Panc1 (cell line): Measurements from ENCODE around the gene WDR93. TPM values are rescaled to one million over a fixed set of nuclear protein-coding genes. Genes with fewer than 3 reads are reported as not detected.

Experiments
- ATAC-seq: fragments of 200-7000 bp; cut with Tn5 transposase; 2 replicates; pipeline ENCODE4 v1.9.1; 2020; ENCODE audit warnings: mild to moderate bottlenecking, moderate library complexity
- BruUV-seq: library from RNA; stranded (reverse); fragments of 400-500 nt; replicated peaks from 2 replicates; lab custom pipeline; 2021; lab: Mats Ljungman, UMichigan
- CTCF ChIA-PET: fragments of 300-600 bp; sonication (Branson Sonifier 250); formaldehyde crosslinking; loops from one replicate; lab custom pipeline; 2022; ENCODE audit warnings: antibody characterized with exemption; lab: Charles Lee
- POLR2A ChIA-PET: fragments of 300-600 bp; sonication (Branson Sonifier 250); formaldehyde crosslinking; loops from one replicate; lab custom pipeline; 2022; ENCODE audit warnings: antibody characterized with exemption; lab: Charles Lee
- DNase-seq: peaks from one replicate; pipeline ENCODE4 v3.0.0-alpha.2; 2010; ENCODE audit warnings: low read depth, low spot score
- H3K27ac ChIP-seq: 2 replicates; pipeline ENCODE4 v1.5.1; 2011; ENCODE audit warnings: mild to moderate bottlenecking, low read length, inconsistent platforms
- H3K27me3 ChIP-seq: fragments of 200-500 bp; sonication (Bioruptor generic); 2 replicates; pipeline ENCODE4 v1.6.0; 2014; ENCODE audit warnings: low read length, inconsistent platforms; ENCODE audit not compliant: control insufficient read depth, insufficient read depth
- H3K36me3 ChIP-seq: fragments of 200-500 bp; sonication (Bioruptor generic); 2 replicates; pipeline ENCODE4 v1.5.1; 2014; ENCODE audit warnings: inconsistent platforms, mild to moderate bottlenecking, low read length, moderate library complexity; ENCODE audit not compliant: control insufficient read depth, insufficient read depth
- H3K4me1 ChIP-seq: 2 replicates; pipeline ENCODE4 v1.5.1; 2011; ENCODE audit warnings: inconsistent platforms, mild to moderate bottlenecking, low read length, moderate library complexity; ENCODE audit not compliant: control insufficient read depth, insufficient read depth
- H3K4me3 ChIP-seq, 2 experiments: 2 replicates each; pipeline ENCODE4 v1.5.1; 2011 to 2012; ENCODE audit warnings: low read depth in 2 of 2, low read length in 2 of 2, mild to moderate bottlenecking in 2 of 2, inconsistent platforms in 1 of 2, moderate library complexity in 1 of 2
- H3K9me3 ChIP-seq: fragments of 200-500 bp; sonication (Bioruptor generic); 2 replicates; pipeline ENCODE4 v1.5.1; 2014; ENCODE audit warnings: low read depth, mild to moderate bottlenecking, inconsistent platforms, low read length, moderate library complexity; ENCODE audit not compliant: control insufficient read depth, insufficient read depth
- CTCF ChIP-seq: fragments of 450-650 bp; IDR thresholded peaks from 2 replicates; pipeline ENCODE4 v1.5.1; 2017; ENCODE audit warnings: mild to moderate bottlenecking
- POLR2AphosphoS5 ChIP-seq: IDR thresholded peaks from 2 replicates; pipeline ENCODE4 v1.6.1; 2012; ENCODE audit warnings: mild to moderate bottlenecking, low read depth, low read length, moderate library complexity
- REST ChIP-seq, 2 experiments: IDR thresholded peaks; 2 replicates each; pipeline ENCODE4 v1.6.1; 2011 to 2012; ENCODE audit warnings: low read depth in 2 of 2, control low read depth in 1 of 2, low read length in 1 of 2, mild to moderate bottlenecking in 1 of 2, moderate library complexity in 1 of 2; ENCODE audit not compliant: insufficient read depth in 1 of 2
- SIN3A ChIP-seq: IDR thresholded peaks from 2 replicates; pipeline ENCODE4 v1.6.1; 2012; ENCODE audit warnings: low read depth, mild to moderate bottlenecking, low read length, moderate library complexity, borderline replicate concordance; ENCODE audit not compliant: insufficient read depth
- TCF7L2 ChIP-seq: IDR thresholded peaks from 2 replicates; pipeline ENCODE4 v1.6.1; 2011; ENCODE audit warnings: mild to moderate bottlenecking, low read depth, low read length, inconsistent platforms
- in situ Hi-C: cut with HindIII; loops from 2 replicates; pipeline ENCODE4 v1.10.0; 2016; ENCODE audit warnings: low sequenced_read_pairs, low pct_unique_long_range_greater_than_20kb
- intact Hi-C: fragments of 100-400 bp; cut with micrococcal nuclease; formaldehyde crosslinking; loops from one replicate; pipeline ENCODE4 v1.10.0; 2022; ENCODE audit not compliant: unreplicated experiment
- total RNA-seq: library from RNA; stranded (reverse); gene quantifications from one replicate; pipeline ENCODE4 v1.2.1, GENCODE V29; 2021; ENCODE audit not compliant: unreplicated experiment

WDR93 gene
- total RNA-seq, 1 experiment from 2014 or later = 0.18 TPM

- in situ Hi-C loops = no loop called here
- ChIA-PET CTCF (no interaction called here), POLR2A (no interaction called here)
- no peaks in the 10 kb centered on the region; the same call in 1 of the 2 replicates for H3K27me3 ChIP-seq
- ATAC-seq (no peak), DNase-seq (no peak)
- BruUV-seq = no TSS peak
- intact Hi-C loops = no loop called here
- peaks cover 12% of the 10 kb centered on the region for H3K4me1 ChIP-seq
- no peaks in the 10 kb centered on the region for H3K36me3 ChIP-seq
- no peak overlapping the region for H3K4me3 ChIP-seq
- no peak overlapping the region for H3K27ac ChIP-seq
- no peak for TF ChIP-seq SIN3A
- no peak for TF ChIP-seq POLR2AphosphoS5
- no peak for TF ChIP-seq REST (IDR thresholded peaks at IDR 0.05; ENCODE audit: insufficient read depth in 1 of 2, low read depth in 2 of 2, low read length in 1 of 2)
- TF ChIP-seq CTCF = no peak
- TF ChIP-seq TCF7L2 = no peak
- H3K9me3 ChIP-seq = no peaks in the 10 kb centered on the region
These were observed 27.6 kb upstream of the WDR93 start for GRCh38 chr15:89662893-89663626.

- H3K4me1 ChIP-seq = peaks cover 12% of the 10 kb centered on the region
- ATAC-seq (no peak), DNase-seq (no peak)
- no peak for TF ChIP-seq SIN3A
- TF ChIP-seq TCF7L2 = no peak
- no peak for TF ChIP-seq POLR2AphosphoS5
- no peak for TF ChIP-seq REST (IDR thresholded peaks at IDR 0.05; ENCODE audit: insufficient read depth in 1 of 2, low read depth in 2 of 2, low read length in 1 of 2)
- TF ChIP-seq CTCF = no peak
- ChIA-PET CTCF (no interaction called here), POLR2A (no interaction called here)
- H3K4me3 ChIP-seq = peak overlapping the region; percentile 45 to 51
- no peaks in the 10 kb centered on the region for H3K36me3 ChIP-seq
- H3K27me3 ChIP-seq = no peaks in the 10 kb centered on the region; the same call in 1 of the 2 replicates
- no peaks in the 10 kb centered on the region for H3K9me3 ChIP-seq
- in situ Hi-C loops = no loop called here
- BruUV-seq = no TSS peak
- intact Hi-C loops = no loop called here
- H3K27ac ChIP-seq = peak overlapping the region; percentile 63
These were observed 25.9 kb upstream of the WDR93 start for GRCh38 chr15:89664441-89665350.
